SU-DHL-6 (cell line): ENCODE results near the gene TTC3.

Experiments used
- H2AFZ ChIP-seq: fragments of 200-600 bp; sonication (generic); 2 replicates; pipeline ENCODE4 v1.6.1; 2014; ENCODE audit warnings: low read depth, mild to moderate bottlenecking, moderate library complexity, mixed read lengths, antibody characterized with exemption, low read length; ENCODE audit not compliant: severe bottlenecking
- H3F3A ChIP-seq: fragments of 200-600 bp; shearing (Covaris generic); 2 replicates; pipeline ENCODE4 v1.6.0; 2016; ENCODE audit warnings: antibody characterized with exemption, mild to moderate bottlenecking; ENCODE audit not compliant: insufficient read depth
- H3K27ac ChIP-seq: fragments of 200-600 bp; sonication (generic); 2 replicates; pipeline ENCODE4 v1.5.1; 2016; ENCODE audit warnings: low read depth, mild to moderate bottlenecking, low read length, moderate library complexity, mixed read lengths
- H3K27me3 ChIP-seq: fragments of 200-600 bp; sonication (generic), shearing (Covaris generic); 2 replicates; pipeline ENCODE4 v1.6.0; 2014; ENCODE audit warnings: mild to moderate bottlenecking, low read length
- H3K36me3 ChIP-seq: fragments of 200-600 bp; sonication (generic); 2 replicates; pipeline ENCODE4 v1.6.1; 2014; ENCODE audit warnings: mild to moderate bottlenecking, low read length, mixed read lengths
- H3K4me2 ChIP-seq: fragments of 300-600, 200-600 bp; shearing (Covaris generic), sonication (generic); 2 replicates; pipeline ENCODE4 v1.6.0; 2014; ENCODE audit warnings: low read length, low read depth, mild to moderate bottlenecking; ENCODE audit not compliant: poor library complexity, severe bottlenecking
- H3K4me3 ChIP-seq: fragments of 200-600 bp; sonication (generic); 2 replicates; pipeline ENCODE4 v1.5.1; 2014; ENCODE audit warnings: antibody characterized with exemption, low read length, mild to moderate bottlenecking, mixed read lengths; ENCODE audit not compliant: insufficient read depth, poor library complexity, severe bottlenecking
- H3K79me2 ChIP-seq: fragments of 200-600 bp; sonication (generic); 2 replicates; pipeline ENCODE4 v1.6.1; 2014; ENCODE audit warnings: mild to moderate bottlenecking, low read length, moderate library complexity; ENCODE audit not compliant: insufficient read depth
- H3K9ac ChIP-seq: fragments of 200-600 bp; sonication (generic); 2 replicates; pipeline ENCODE4 v1.7.0; 2014; ENCODE audit warnings: mild to moderate bottlenecking, low read length
- H3K9me2 ChIP-seq: fragments of 200-600 bp; sonication (generic); replicated peaks from 2 replicates; pipeline ENCODE4 v1.6.1; 2014; ENCODE audit warnings: low read length; ENCODE audit not compliant: insufficient read depth
- H3K9me3 ChIP-seq: fragments of 200-600 bp; sonication (generic); 2 replicates; pipeline ENCODE4 v1.6.1; 2014; ENCODE audit warnings: low read length, mixed read lengths; ENCODE audit not compliant: insufficient read depth
- H4K20me1 ChIP-seq: fragments of 200-600 bp; sonication (generic); 2 replicates; pipeline ENCODE4 v1.6.1; 2014; ENCODE audit warnings: low read depth, mild to moderate bottlenecking, antibody characterized with exemption, low read length, moderate library complexity, mixed read lengths
- CTCF ChIP-seq: fragments of 200-600 bp; sonication (generic); IDR thresholded peaks from one replicate; pipeline ENCODE4 v1.5.1; 2017; ENCODE audit warnings: antibody characterized with exemption, mild to moderate bottlenecking, low read length, moderate library complexity; ENCODE audit not compliant: insufficient read depth, poor library complexity, severe bottlenecking
- EZH2phosphoT487 ChIP-seq: fragments of 200-600 bp; sonication (generic), shearing (Covaris generic); conservative IDR thresholded peaks from 2 replicates; pipeline ENCODE4 v1.6.1; 2018; ENCODE audit warnings: mild to moderate bottlenecking, antibody characterized with exemption, low read length, moderate library complexity, mixed read lengths

TTC3 gene

GRCh38 chr21:37041706-37042271, 31.3 kb upstream of the TTC3 start:
- no peak overlapping the region for H2AFZ ChIP-seq
- no peaks in the 10 kb centered on the region for H3K9me2 ChIP-seq
- TF ChIP-seq EZH2phosphoT487 = no peak
- TF ChIP-seq CTCF = no peak
- no peak overlapping the region for H3K4me3 ChIP-seq
- H3K9me3 ChIP-seq = no peaks in the 10 kb centered on the region
- H3K27me3 ChIP-seq = no peaks in the 10 kb centered on the region
- no peak overlapping the region for H3K27ac ChIP-seq
- no peaks in the 10 kb centered on the region for H3K36me3 ChIP-seq
- no peaks in the 10 kb centered on the region for H4K20me1 ChIP-seq
- H3K9ac ChIP-seq = no peak overlapping the region
- H3K79me2 ChIP-seq = no peaks in the 10 kb centered on the region
- H3F3A ChIP-seq = no peaks in the 10 kb centered on the region
- H3K4me2 ChIP-seq = no peak overlapping the region

DNA sequence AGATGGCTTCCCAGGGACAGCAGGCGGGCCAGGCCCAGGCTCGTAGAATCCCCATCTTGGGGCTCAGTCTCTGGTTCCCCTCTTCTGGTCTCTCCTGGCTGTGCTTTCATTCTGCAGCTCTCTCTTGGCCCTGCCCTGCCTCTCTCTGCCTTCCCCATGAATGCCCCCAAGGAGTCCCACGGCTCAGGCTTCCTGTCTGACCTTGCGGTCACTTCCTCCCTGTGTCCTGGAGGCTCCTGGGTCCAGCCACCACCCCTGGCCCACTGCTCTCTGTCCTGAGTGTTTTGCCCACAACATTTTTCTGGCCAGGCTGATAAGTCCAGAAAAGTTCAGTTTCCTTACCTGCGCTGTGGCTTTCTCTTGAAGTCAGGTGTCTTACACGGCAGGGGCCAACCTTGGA, 29.2 kb upstream of the TTC3 start:
- no peak overlapping the region for H3K9ac ChIP-seq

GRCh38 chr21:37044643-37045042, 28.4 kb upstream of the TTC3 start:
- no peaks in the 10 kb centered on the region for H3K36me3 ChIP-seq
- TF ChIP-seq CTCF (no peak), EZH2phosphoT487 (no peak)
- H3K9me3 ChIP-seq = no peaks in the 10 kb centered on the region
- no peak overlapping the region for H3K4me2 ChIP-seq
- H3K9me2 ChIP-seq = no peaks in the 10 kb centered on the region
- H3K9ac ChIP-seq = no peak overlapping the region
- no peak overlapping the region for H3K27ac ChIP-seq
- H3F3A ChIP-seq = no peaks in the 10 kb centered on the region
- H3K79me2 ChIP-seq = no peaks in the 10 kb centered on the region
- no peak overlapping the region for H3K4me3 ChIP-seq
- H2AFZ ChIP-seq = no peak overlapping the region
- no peaks in the 10 kb centered on the region for H4K20me1 ChIP-seq
- no peaks in the 10 kb centered on the region for H3K27me3 ChIP-seq

More for the DNA sequence above, 29.2 kb upstream of the TTC3 start:
- Histone ChIP-seq H3K9me2 (no peaks in the 10 kb centered on the region), H3K27me3 (no peaks in the 10 kb centered on the region), H3K79me2 (no peaks in the 10 kb centered on the region), H2AFZ (no peak overlapping the region), H3K4me2 (no peak overlapping the region), H3K36me3 (no peaks in the 10 kb centered on the region), H3K9me3 (no peaks in the 10 kb centered on the region), H3K27ac (no peak overlapping the region), H4K20me1 (no peaks in the 10 kb centered on the region), H3F3A (no peaks in the 10 kb centered on the region), H3K4me3 (no peak overlapping the region)
- TF ChIP-seq CTCF (no peak), EZH2phosphoT487 (no peak)

DNA sequence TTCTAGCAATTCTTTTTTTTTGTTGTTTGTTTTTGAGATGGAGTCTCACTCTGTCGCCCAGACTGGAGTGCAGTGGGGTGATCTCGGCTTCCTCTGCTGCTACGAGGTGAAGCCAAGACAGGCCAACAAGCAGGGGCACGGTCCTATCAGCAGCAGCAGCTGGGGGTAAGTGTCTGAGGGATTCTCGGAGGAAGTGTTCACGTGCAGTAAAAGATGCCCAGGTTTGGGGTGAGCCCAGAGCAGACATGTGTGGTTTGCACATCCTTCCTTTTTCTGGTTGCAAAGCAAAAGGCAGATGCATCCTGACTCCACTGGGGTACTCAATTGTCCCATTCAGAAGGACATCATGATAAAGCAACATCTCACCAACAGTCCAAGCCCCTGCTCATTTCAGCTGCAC, 27.9 kb upstream of the TTC3 start:
- no peaks in the 10 kb centered on the region for H3K79me2 ChIP-seq
- no peak for TF ChIP-seq EZH2phosphoT487
- H3K36me3 ChIP-seq = no peaks in the 10 kb centered on the region
- H3K27ac ChIP-seq = no peak overlapping the region
- no peaks in the 10 kb centered on the region for H3F3A ChIP-seq
- no peaks in the 10 kb centered on the region for H3K9me3 ChIP-seq
- no peak overlapping the region for H2AFZ ChIP-seq
- no peak overlapping the region for H3K4me2 ChIP-seq
- no peaks in the 10 kb centered on the region for H4K20me1 ChIP-seq
- H3K9ac ChIP-seq = no peak overlapping the region
- H3K4me3 ChIP-seq = no peak overlapping the region
- H3K9me2 ChIP-seq = no peaks in the 10 kb centered on the region
- H3K27me3 ChIP-seq = no peaks in the 10 kb centered on the region
